Measurements from ENCODE around the gene GFY.

The GFY gene, protein sequence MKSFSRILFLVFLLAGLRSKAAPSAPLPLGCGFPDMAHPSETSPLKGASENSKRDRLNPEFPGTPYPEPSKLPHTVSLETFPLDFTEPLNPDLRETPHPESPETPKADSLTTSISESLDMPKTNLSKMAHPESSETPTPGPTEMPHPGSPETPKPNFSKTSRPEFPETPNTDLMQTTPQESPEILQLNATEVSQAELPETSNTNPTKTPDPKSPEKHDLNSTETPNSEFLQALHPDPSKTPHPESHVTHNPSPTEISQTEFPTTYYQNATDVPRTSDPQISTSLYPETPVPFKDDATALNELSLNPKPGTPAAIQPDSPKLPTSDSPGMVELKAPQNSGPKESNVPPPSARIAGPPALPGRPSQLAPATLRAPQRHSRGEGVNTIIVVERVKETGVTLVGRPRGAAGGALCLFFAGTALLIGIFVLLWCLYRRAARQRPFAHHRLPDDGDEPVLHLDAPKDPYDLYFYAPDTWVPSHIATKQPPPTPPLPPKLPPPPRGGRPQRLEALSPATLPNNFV

GRCh38 chr19:49425178-49425577 lies at the start of gene GFY:
TSS of gene GFY (plus strand) at chr19:49425388. CDS start at chr19:49426431, 1,043 bp downstream.
- H3K36me3 ChIP-seq (ENCODE audit: control insufficient read depth in 2 of 2, insufficient read depth in 2 of 2, low read length in 2 of 2) = no peaks in the 10 kb centered on the region
- H3K4me1 ChIP-seq (ENCODE audit: control insufficient read depth in 2 of 2, insufficient read depth in 2 of 2, low read length in 2 of 2) = peaks cover 5 to 7% of the 10 kb centered on the region in 2 donors
- no peaks in the 10 kb centered on the region for H3K9me3 ChIP-seq (ENCODE audit: control insufficient read depth in 2 of 2, low read length in 2 of 2)
- H3K9ac ChIP-seq (ENCODE audit: low read depth in 1 of 2, low read length in 2 of 2) = no peak within 1 kb of the TSS
- no peak within 1 kb of the TSS for H3K27ac ChIP-seq (ENCODE audit: low read depth in 2 of 2, low read length in 2 of 2)
- peaks cover 69 to 80% of the 10 kb centered on the region in 2 donors for H3K27me3 ChIP-seq (ENCODE audit: control insufficient read depth in 2 of 2, insufficient read depth in 2 of 2, low read length in 2 of 2)
- H3K4me3 ChIP-seq (ENCODE audit: low read length in 2 of 2) = no peak within 1 kb of the TSS

DNA sequence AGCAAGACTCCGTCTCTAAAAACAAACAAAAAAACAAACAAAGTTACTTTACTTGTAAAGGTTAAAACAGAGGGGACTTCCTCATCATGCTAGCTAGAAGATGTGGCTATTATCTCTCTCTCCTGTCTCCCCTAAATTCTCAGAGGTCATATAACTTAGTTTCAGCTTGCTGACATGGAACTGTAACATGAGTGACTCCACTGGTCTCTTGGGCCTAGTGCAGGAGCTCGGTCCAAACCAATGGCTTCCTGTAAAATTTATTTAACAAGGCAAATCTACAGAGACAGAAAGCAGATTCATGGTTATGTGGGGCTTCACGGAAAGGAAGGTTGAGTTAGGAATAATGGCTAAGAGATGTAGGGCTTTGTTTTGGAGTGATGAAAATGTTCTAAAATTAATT lies 46.7 kb upstream of the GFY start:
- Histone ChIP-seq H3K9me3 (ENCODE audit: control insufficient read depth in 2 of 2, low read length in 2 of 2) (peaks cover 5 to 6% of the 10 kb centered on the region in 2 donors), H3K27ac (ENCODE audit: low read depth in 2 of 2, low read length in 2 of 2) (no peak overlapping the region), H3K4me1 (ENCODE audit: control insufficient read depth in 2 of 2, insufficient read depth in 2 of 2, low read length in 2 of 2) (no peaks in the 10 kb centered on the region), H3K4me3 (ENCODE audit: low read length in 2 of 2) (no peak overlapping the region), H3K27me3 (ENCODE audit: control insufficient read depth in 2 of 2, insufficient read depth in 2 of 2, low read length in 2 of 2) (peaks cover 0 to 2% of the 10 kb centered on the region in 2 donors), H3K9ac (ENCODE audit: low read depth in 1 of 2, low read length in 2 of 2) (no peak overlapping the region), H3K36me3 (ENCODE audit: control insufficient read depth in 2 of 2, insufficient read depth in 2 of 2, low read length in 2 of 2) (no peaks in the 10 kb centered on the region)

DNA sequence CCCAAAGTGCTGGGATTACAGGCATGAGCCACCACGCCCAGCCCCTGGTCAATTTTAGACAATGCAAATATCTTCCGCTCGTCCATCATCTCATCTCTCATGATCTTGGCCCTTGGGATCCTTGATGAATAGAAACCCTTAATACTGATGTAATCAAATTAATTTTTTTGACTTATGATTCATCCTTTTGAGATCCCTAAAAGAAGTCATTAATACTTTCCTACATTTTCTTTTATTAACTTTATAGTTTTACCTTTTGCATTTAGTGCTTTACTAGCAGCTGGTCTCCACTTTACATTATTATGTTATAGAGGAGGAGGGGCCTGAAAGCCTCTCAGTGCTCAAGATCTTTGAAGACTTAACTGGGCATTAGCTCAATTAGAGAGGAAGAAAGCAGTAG lies 44.8 kb upstream of the GFY start:
- Histone ChIP-seq H3K27me3 (ENCODE audit: control insufficient read depth in 2 of 2, insufficient read depth in 2 of 2, low read length in 2 of 2) (peaks cover 0 to 2% of the 10 kb centered on the region in 2 donors), H3K36me3 (ENCODE audit: control insufficient read depth in 2 of 2, insufficient read depth in 2 of 2, low read length in 2 of 2) (no peaks in the 10 kb centered on the region), H3K9ac (ENCODE audit: low read depth in 1 of 2, low read length in 2 of 2) (no peak overlapping the region), H3K4me3 (ENCODE audit: low read length in 2 of 2) (no peak overlapping the region), H3K9me3 (ENCODE audit: control insufficient read depth in 2 of 2, low read length in 2 of 2) (peaks cover 5 to 6% of the 10 kb centered on the region in 2 donors), H3K4me1 (ENCODE audit: control insufficient read depth in 2 of 2, insufficient read depth in 2 of 2, low read length in 2 of 2) (no peaks in the 10 kb centered on the region), H3K27ac (ENCODE audit: low read depth in 2 of 2, low read length in 2 of 2) (no peak overlapping the region)

GRCh38 chr19:49382639-49383038 lies 42.5 kb upstream of the GFY start:
- Histone ChIP-seq H3K27me3 (ENCODE audit: control insufficient read depth in 2 of 2, insufficient read depth in 2 of 2, low read length in 2 of 2) (no peaks in the 10 kb centered on the region), H3K9me3 (ENCODE audit: control insufficient read depth in 2 of 2, low read length in 2 of 2) (peaks cover 5 to 6% of the 10 kb centered on the region in 2 donors), H3K36me3 (ENCODE audit: control insufficient read depth in 2 of 2, insufficient read depth in 2 of 2, low read length in 2 of 2) (no peaks in the 10 kb centered on the region), H3K9ac (ENCODE audit: low read depth in 1 of 2, low read length in 2 of 2) (no peak overlapping the region), H3K27ac (ENCODE audit: low read depth in 2 of 2, low read length in 2 of 2) (no peak overlapping the region), H3K4me1 (ENCODE audit: control insufficient read depth in 2 of 2, insufficient read depth in 2 of 2, low read length in 2 of 2) (no peaks in the 10 kb centered on the region), H3K4me3 (ENCODE audit: low read length in 2 of 2) (no peak overlapping the region)

DNA sequence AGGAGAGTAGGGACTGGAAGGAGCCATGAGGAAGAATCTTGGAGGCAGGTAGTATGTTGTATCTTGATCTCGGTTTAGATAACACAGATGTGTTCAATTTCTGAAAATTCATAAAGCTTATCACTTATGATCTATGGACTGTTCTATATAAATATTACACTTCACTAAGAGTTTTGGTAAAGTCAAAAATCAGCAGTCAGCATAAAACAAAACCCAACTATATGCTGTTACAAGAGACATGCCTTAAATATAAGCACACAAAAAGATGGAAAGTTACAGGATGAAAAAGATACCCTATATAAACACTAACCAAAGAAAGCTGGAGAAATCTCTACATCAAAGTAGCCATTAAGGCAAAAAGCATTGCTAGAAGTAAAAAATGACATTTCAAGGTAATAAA lies 41.6 kb upstream of the GFY start:
- H3K27me3 ChIP-seq (ENCODE audit: control insufficient read depth in 2 of 2, insufficient read depth in 2 of 2, low read length in 2 of 2) = no peaks in the 10 kb centered on the region
- no peak overlapping the region for H3K9ac ChIP-seq (ENCODE audit: low read depth in 1 of 2, low read length in 2 of 2)

DNA sequence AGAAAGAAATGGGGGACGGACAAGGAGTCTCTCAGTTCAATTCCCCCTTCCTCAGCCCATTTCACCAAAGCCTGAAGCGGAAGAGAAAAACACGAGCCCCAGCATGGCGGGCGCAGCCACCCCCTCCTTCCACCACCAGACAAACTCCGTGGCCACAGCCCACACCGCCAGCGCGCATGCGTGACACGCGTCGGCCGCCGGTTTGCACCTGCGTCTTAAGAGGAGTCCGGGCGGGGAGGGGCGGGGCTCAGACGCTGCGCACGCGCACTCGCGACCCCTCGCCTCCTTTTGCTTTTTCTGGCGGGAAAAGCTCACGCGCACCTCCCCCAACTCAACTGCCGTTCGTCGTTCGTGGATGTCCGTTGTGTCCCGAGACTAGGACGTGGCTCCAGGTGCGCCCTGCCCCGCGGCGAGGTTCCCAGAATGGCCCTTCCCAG lies 37.2 kb upstream of the GFY start, which contains the start of gene KASH5:
KASH5 (plus strand) TSS at position 314 of the 437 bp plus-strand sequence. CDS start 2,635 bp downstream, outside the sequence.
- no peak within 1 kb of the TSS for H3K9ac ChIP-seq (ENCODE audit: low read depth in 1 of 2, low read length in 2 of 2)
- H3K27ac ChIP-seq (ENCODE audit: low read depth in 2 of 2, low read length in 2 of 2) = no peak within 1 kb of the TSS
- H3K4me1 ChIP-seq (ENCODE audit: control insufficient read depth in 2 of 2, insufficient read depth in 2 of 2, low read length in 2 of 2) = no peaks in the 10 kb centered on the region
- H3K36me3 ChIP-seq (ENCODE audit: control insufficient read depth in 2 of 2, insufficient read depth in 2 of 2, low read length in 2 of 2) = no peaks in the 10 kb centered on the region
- peaks cover 2 to 4% of the 10 kb centered on the region in 2 donors for H3K27me3 ChIP-seq (ENCODE audit: control insufficient read depth in 2 of 2, insufficient read depth in 2 of 2, low read length in 2 of 2)
- peak within 1 kb of the TSS; percentile 27 to 37 for H3K4me3 ChIP-seq (ENCODE audit: low read length in 2 of 2)
- no peaks in the 10 kb centered on the region for H3K9me3 ChIP-seq (ENCODE audit: control insufficient read depth in 2 of 2, low read length in 2 of 2)

More for the DNA sequence above, 41.6 kb upstream of the GFY start:
- H3K4me1 ChIP-seq (ENCODE audit: control insufficient read depth in 2 of 2, insufficient read depth in 2 of 2, low read length in 2 of 2) = no peaks in the 10 kb centered on the region
- no peaks in the 10 kb centered on the region for H3K36me3 ChIP-seq (ENCODE audit: control insufficient read depth in 2 of 2, insufficient read depth in 2 of 2, low read length in 2 of 2)
- H3K4me3 ChIP-seq (ENCODE audit: low read length in 2 of 2) = no peak overlapping the region
- H3K9me3 ChIP-seq (ENCODE audit: control insufficient read depth in 2 of 2, low read length in 2 of 2) = peaks cover 5 to 6% of the 10 kb centered on the region in 2 donors
- H3K27ac ChIP-seq (ENCODE audit: low read depth in 2 of 2, low read length in 2 of 2) = no peak overlapping the region

DNA sequence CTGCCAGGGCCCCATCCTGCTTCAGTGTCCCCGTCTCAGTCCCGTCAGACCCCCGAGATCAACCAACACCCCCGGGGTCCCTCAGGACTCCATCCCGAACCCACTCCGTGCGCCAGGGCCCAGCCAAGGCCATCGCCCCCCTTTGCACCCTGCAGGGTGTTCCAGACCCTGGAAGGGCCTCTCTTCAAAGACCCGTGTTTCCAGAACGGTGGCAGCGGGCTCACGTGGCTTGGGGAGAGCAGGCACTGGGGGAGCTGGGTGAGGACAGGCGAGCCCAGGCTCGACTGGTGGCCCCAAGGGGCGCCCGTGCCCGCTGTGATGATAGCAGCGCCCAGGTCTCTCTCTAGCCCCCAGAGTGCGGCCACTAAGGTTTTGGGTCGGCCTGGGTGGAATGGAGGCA lies 35.8 kb upstream of the GFY start:
- Histone ChIP-seq H3K9ac (ENCODE audit: low read depth in 1 of 2, low read length in 2 of 2) (no peak overlapping the region), H3K4me3 (ENCODE audit: low read length in 2 of 2) (no peak overlapping the region), H3K27me3 (ENCODE audit: control insufficient read depth in 2 of 2, insufficient read depth in 2 of 2, low read length in 2 of 2) (peaks cover 2 to 4% of the 10 kb centered on the region in 2 donors), H3K27ac (ENCODE audit: low read depth in 2 of 2, low read length in 2 of 2) (no peak overlapping the region), H3K4me1 (ENCODE audit: control insufficient read depth in 2 of 2, insufficient read depth in 2 of 2, low read length in 2 of 2) (no peaks in the 10 kb centered on the region), H3K9me3 (ENCODE audit: control insufficient read depth in 2 of 2, low read length in 2 of 2) (no peaks in the 10 kb centered on the region), H3K36me3 (ENCODE audit: control insufficient read depth in 2 of 2, insufficient read depth in 2 of 2, low read length in 2 of 2) (no peaks in the 10 kb centered on the region)

DNA sequence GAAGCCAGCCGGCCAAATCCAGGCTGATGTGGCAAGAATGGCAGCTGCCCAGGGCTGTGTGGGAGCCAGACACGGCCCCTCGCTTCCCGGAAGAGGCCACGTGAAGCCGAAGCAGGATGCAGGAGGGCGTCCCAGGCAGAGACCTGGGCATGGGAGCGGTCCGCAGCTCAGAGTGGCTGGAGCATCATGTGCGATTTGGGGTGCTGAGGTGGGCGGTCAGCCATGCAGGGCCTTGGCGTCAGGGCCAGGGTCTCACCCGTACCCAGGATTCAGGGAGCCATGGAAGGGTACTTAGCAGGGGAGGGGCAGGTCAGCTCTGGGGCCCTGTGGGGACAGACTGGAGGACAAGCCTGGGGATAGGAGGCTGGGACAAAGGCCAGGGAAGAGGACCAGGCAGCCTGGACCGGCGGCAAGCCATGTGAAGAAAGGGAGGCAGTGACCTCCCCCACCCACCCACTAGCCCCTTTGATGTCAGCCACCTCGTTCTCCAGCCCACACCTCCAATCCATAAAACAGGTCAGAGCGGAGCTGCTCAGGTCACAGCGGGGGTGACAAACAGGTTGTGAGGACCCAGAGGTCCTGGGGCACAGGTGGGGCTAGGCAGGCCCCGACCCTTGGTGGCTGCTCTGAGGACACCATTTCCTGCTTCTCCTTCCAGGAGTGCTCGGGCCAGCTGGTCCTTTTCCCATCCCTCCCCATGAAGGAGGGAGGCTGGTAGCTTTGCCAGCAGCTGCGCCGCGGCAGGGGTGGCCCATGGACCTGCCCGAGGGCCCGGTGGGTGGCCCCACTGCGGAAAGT lies 34.9 kb upstream of the GFY start:
- H3K9me3 ChIP-seq (ENCODE audit: control insufficient read depth in 2 of 2, low read length in 2 of 2) = no peaks in the 10 kb centered on the region
- H3K9ac ChIP-seq (ENCODE audit: low read depth in 1 of 2, low read length in 2 of 2) = no peak overlapping the region
- no peak overlapping the region for H3K27ac ChIP-seq (ENCODE audit: low read depth in 2 of 2, low read length in 2 of 2)
- no peaks in the 10 kb centered on the region for H3K36me3 ChIP-seq (ENCODE audit: control insufficient read depth in 2 of 2, insufficient read depth in 2 of 2, low read length in 2 of 2)
- H3K4me1 ChIP-seq (ENCODE audit: control insufficient read depth in 2 of 2, insufficient read depth in 2 of 2, low read length in 2 of 2) = no peaks in the 10 kb centered on the region
- H3K4me3 ChIP-seq (ENCODE audit: low read length in 2 of 2) = no peak overlapping the region
- H3K27me3 ChIP-seq (ENCODE audit: control insufficient read depth in 2 of 2, insufficient read depth in 2 of 2, low read length in 2 of 2) = peaks cover 2 to 4% of the 10 kb centered on the region in 2 donors

- Histone ChIP-seq H3K9ac (ENCODE audit: low read depth in 1 of 2, low read length in 2 of 2) (no peak overlapping the region), H3K4me1 (ENCODE audit: control insufficient read depth in 2 of 2, insufficient read depth in 2 of 2, low read length in 2 of 2) (no peaks in the 10 kb centered on the region), H3K27ac (ENCODE audit: low read depth in 2 of 2, low read length in 2 of 2) (no peak overlapping the region), H3K4me3 (ENCODE audit: low read length in 2 of 2) (no peak overlapping the region), H3K9me3 (ENCODE audit: control insufficient read depth in 2 of 2, low read length in 2 of 2) (no peaks in the 10 kb centered on the region), H3K27me3 (ENCODE audit: control insufficient read depth in 2 of 2, insufficient read depth in 2 of 2, low read length in 2 of 2) (peaks cover 2 to 4% of the 10 kb centered on the region in 2 donors), H3K36me3 (ENCODE audit: control insufficient read depth in 2 of 2, insufficient read depth in 2 of 2, low read length in 2 of 2) (no peaks in the 10 kb centered on the region)
Measured at GRCh38 chr19:49390929-49391359, 34.2 kb upstream of the GFY start.
